ENCODE results near the gene WNT3A. TPM values are rescaled to one million over a fixed set of nuclear protein-coding genes. Genes with fewer than 3 reads are reported as not detected.

WNT3A gene
- total RNA-seq, 6 donors from 2014 or later = 1.0 to 19.6 (median 6.4) TPM

DNA sequence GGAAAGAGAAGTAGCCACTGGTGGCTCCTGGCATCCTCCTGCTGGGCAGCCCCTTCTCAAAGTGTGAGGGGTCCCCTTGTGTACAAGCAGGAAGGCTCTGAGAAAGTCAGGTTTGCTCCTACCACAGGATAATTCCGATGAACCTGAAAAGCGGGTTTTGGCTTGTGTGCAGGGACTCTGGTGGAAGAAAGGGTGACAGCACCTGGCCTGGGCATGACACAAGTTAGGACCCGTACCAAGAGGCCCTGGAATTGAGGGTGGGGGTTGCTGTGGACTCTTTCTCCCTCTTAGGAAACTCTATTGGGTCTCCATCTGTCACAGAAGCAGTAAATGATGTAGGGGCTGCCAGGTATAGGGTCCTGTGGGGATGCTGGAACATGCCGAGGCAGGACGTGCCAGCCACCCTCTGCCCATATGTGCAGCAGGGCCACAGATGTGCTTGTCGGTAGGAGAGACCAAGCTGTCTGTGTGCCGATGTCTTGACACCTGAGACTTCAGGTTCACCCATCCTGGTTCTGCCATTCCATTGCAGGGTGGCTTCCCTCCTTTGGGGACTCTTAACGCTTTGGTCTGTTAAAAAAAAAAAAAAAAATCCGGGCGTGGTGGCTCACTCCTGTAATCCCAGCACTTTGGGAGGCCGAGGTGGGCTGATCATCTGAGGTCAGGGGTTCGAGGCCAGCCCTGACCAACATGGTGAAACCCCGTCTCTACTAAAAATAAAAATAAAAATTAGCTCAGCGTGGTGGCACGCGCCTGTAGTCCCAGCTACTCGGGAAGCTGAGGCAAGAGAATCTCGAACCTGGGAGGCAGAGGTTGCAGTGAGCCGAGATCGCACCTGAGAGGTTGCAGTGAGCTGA lies 86.5 kb downstream of the WNT3A start:
- WGBS, 2 donors = 93% methylated on average over 17 to 20 of the region's 20 CpGs
- no peaks in the 10 kb centered on the region for H3K27me3 ChIP-seq
- DNase-seq = no peak

GRCh38 chr1:228094432-228095016 lies 87.7 kb downstream of the WNT3A start:
- 94 to 97% methylated on average over 13 of the region's 13 CpGs for WGBS, 2 donors

More for the DNA sequence above, 86.5 kb downstream of the WNT3A start:
- Histone ChIP-seq H3K27ac (no peak overlapping the region), H3K36me3 (peaks cover 10 to 39% (median 29%) of the 10 kb centered on the region in 4 donors), H3K9me3 (peaks cover 0 to 9% (median 5%) of the 10 kb centered on the region in 4 donors), H3K4me1 (peaks cover 62 to 77% (median 64%) of the 10 kb centered on the region in 4 donors), H3K4me3 (no peak overlapping the region)
- no peak for TF ChIP-seq EP300 (IDR thresholded peaks at IDR 0.05)
- TF ChIP-seq POLR2AphosphoS5 (IDR thresholded peaks at IDR 0.05) = no peak
- TF ChIP-seq CTCF (IDR thresholded peaks at IDR 0.05) = no peak
- no peak for TF ChIP-seq POLR2A (IDR thresholded peaks at IDR 0.05)
- ATAC-seq (ENCODE audit: low FRiP score in 2 of 2) = no peak

DNA sequence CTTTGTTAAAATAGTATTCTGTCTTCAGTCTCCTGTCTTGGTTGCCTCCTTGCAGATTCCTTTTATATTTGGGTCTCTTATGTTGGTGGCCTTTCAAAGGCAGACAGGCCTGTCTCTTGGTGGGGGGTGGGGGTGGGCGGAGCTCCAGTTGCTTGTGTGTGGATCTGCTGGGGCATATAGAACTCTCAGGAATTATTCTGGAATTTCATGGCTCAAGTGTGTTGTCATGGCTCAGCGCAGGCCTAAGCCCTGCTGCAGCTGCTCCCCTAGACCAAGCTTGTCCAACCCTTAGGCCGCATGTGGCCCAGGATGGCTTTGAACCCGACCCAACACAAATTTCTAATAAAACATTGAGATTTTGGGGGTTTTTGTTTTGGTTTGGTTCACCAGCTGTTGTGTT lies 88.4 kb downstream of the WNT3A start:
- H3K9me3 ChIP-seq = peaks cover 0 to 9% (median 5%) of the 10 kb centered on the region in 4 donors
- H3K4me1 ChIP-seq = peaks cover 43 to 59% (median 45%) of the 10 kb centered on the region in 4 donors
- TF ChIP-seq CTCF (IDR thresholded peaks at IDR 0.05) = no peak
- no peak for TF ChIP-seq POLR2A (IDR thresholded peaks at IDR 0.05)
- TF ChIP-seq EP300 (IDR thresholded peaks at IDR 0.05) = no peak
- TF ChIP-seq POLR2AphosphoS5 (IDR thresholded peaks at IDR 0.05) = no peak
- H3K36me3 ChIP-seq = peaks cover 19 to 50% (median 43%) of the 10 kb centered on the region in 4 donors
- ATAC-seq (ENCODE audit: low FRiP score in 2 of 2) (no peak), DNase-seq (no peak)
- 94 to 98% methylated on average over 3 to 4 of the region's 4 CpGs for WGBS, 2 donors
- H3K27ac ChIP-seq = no peak overlapping the region
- H3K27me3 ChIP-seq = no peaks in the 10 kb centered on the region
- H3K4me3 ChIP-seq = no peak overlapping the region

More at GRCh38 chr1:228094432-228095016, 87.7 kb downstream of the WNT3A start:
- Histone ChIP-seq H3K4me1 (peaks cover 49 to 65% (median 51%) of the 10 kb centered on the region in 4 donors), H3K36me3 (peaks cover 19 to 44% (median 37%) of the 10 kb centered on the region in 4 donors), H3K27me3 (no peaks in the 10 kb centered on the region), H3K4me3 (no peak overlapping the region), H3K27ac (no peak overlapping the region), H3K9me3 (peaks cover 0 to 9% (median 5%) of the 10 kb centered on the region in 4 donors)
- TF ChIP-seq POLR2AphosphoS5 (IDR thresholded peaks at IDR 0.05) (no peak), POLR2A (IDR thresholded peaks at IDR 0.05) (no peak)
- no peak for ATAC-seq (ENCODE audit: low FRiP score in 2 of 2)
- DNase-seq = no peak

DNA sequence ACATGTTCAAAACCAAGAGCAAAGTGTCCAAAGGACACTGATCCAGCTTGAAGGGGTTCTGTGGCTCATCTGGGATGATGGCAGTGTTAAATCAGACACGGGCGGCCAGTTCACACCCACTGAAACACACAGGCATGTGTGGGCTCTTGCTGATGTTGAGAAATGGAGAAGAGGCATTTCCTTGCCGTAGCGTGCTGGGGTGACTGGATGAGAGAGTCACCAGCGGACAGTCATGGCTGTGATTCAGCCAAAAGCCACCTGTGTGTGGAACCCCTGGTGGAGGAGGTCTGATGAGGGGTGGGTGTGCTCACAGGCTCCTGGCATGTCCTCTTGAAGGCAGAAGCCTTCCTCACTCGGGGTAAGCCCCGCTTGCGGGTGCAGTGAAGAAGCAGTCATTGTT lies 89.1 kb downstream of the WNT3A start:
- H3K27me3 ChIP-seq = no peaks in the 10 kb centered on the region
- H3K4me3 ChIP-seq = no peak overlapping the region
- TF ChIP-seq POLR2AphosphoS5 (IDR thresholded peaks at IDR 0.05) (no peak), POLR2A (IDR thresholded peaks at IDR 0.05) (no peak), CTCF (IDR thresholded peaks at IDR 0.05) (no peak), EP300 (IDR thresholded peaks at IDR 0.05) (no peak)
- peaks cover 35 to 55% (median 37%) of the 10 kb centered on the region in 4 donors for H3K4me1 ChIP-seq
- ATAC-seq (ENCODE audit: low FRiP score in 2 of 2) (no peak), DNase-seq (peak in 1 of 2 donors; percentile 12)
- H3K36me3 ChIP-seq = peaks cover 21 to 58% (median 48%) of the 10 kb centered on the region in 4 donors
- H3K9me3 ChIP-seq = peaks cover 0 to 9% (median 5%) of the 10 kb centered on the region in 4 donors
- H3K27ac ChIP-seq = no peak overlapping the region
- 95 to 96% methylated on average over 5 to 8 of the region's 8 CpGs for WGBS, 2 donors

Measured in upper lobe of left lung (tissue), 6 donors.